Measurements from ENCODE around the gene CNTNAP2.

CNTNAP2 gene

GRCh38 chr7:148325208-148325607 lies 2208.6 kb downstream of the CNTNAP2 start:
- no peaks in the 10 kb centered on the region for H3K9me3 ChIP-seq (ENCODE audit: control insufficient read depth, insufficient read depth, low read depth, low read length)
- H3K36me3 ChIP-seq (ENCODE audit: control insufficient read depth in 2 of 2, insufficient read depth in 1 of 2, low read length in 2 of 2), result no peaks in the 10 kb centered on the region
- no peak overlapping the region for H3K4me3 ChIP-seq (ENCODE audit: low read depth, low read length)
- H3K4me1 ChIP-seq (ENCODE audit: control insufficient read depth, insufficient read depth, low read length), result no peaks in the 10 kb centered on the region
- POLR2A ChIA-PET, result no interaction called here
- CTCF ChIA-PET, result interaction anchor here (0.7 to 1.7 kb wide), 2 partner anchors 17 to 175 kb away, joined by 3 to 4 read pairs; no protein-coding TSS in a partner anchor
- no peak overlapping the region for H3K27ac ChIP-seq (ENCODE audit: extremely low read depth, low read depth, low read length)
- TF ChIP-seq ZNF571 (tag by site-specific recombination; IDR thresholded peaks at IDR 0.05) (no peak), GLI2 (tag by site-specific recombination; IDR thresholded peaks at IDR 0.05; ENCODE audit: borderline replicate concordance, low read depth) (no peak)

DNA sequence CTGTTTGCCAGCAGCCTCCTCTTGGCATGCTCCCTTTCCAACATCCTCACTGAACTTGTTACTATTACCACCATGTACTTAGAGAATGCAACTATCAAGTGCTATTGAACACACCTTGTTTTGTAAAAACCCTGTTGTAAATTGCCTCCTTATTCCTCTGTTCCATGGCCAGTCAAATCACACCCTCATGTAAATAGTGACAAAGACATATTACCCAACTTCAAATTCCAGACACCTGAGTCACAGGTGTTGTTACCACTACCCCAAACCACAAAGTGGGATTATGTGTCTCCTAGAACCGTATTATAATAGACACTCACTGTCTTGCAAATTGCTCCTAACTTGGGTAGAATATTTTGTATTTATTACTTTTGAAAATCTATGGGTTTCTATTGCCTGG lies 2210.8 kb downstream of the CNTNAP2 start:
- no peak for TF ChIP-seq ZNF514 (tag by site-specific recombination; IDR thresholded peaks at IDR 0.05)

GRCh38 chr7:148328906-148329305 lies 2212.3 kb downstream of the CNTNAP2 start:
- no peak for TF ChIP-seq ZNF202 (tag by site-specific recombination; IDR thresholded peaks at IDR 0.05; ENCODE audit: borderline replicate concordance)
- no peak for TF ChIP-seq ZNF138 (tag by site-specific recombination; IDR thresholded peaks at IDR 0.05; ENCODE audit: borderline replicate concordance)
- TF ChIP-seq GLIS2 (tag by site-specific recombination; IDR thresholded peaks at IDR 0.05), result no peak
- TF ChIP-seq MZF1 (tag by site-specific recombination; IDR thresholded peaks at IDR 0.05; ENCODE audit: borderline replicate concordance), result no peak
- TF ChIP-seq, protein P1, sequence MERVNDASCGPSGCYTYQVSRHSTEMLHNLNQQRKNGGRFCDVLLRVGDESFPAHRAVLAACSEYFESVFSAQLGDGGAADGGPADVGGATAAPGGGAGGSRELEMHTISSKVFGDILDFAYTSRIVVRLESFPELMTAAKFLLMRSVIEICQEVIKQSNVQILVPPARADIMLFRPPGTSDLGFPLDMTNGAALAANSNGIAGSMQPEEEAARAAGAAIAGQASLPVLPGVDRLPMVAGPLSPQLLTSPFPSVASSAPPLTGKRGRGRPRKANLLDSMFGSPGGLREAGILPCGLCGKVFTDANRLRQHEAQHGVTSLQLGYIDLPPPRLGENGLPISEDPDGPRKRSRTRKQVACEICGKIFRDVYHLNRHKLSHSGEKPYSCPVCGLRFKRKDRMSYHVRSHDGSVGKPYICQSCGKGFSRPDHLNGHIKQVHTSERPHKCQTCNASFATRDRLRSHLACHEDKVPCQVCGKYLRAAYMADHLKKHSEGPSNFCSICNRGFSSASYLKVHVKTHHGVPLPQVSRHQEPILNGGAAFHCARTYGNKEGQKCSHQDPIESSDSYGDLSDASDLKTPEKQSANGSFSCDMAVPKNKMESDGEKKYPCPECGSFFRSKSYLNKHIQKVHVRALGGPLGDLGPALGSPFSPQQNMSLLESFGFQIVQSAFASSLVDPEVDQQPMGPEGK (tag by site-specific recombination; IDR thresholded peaks at IDR 0.05), result no peak
- TF ChIP-seq, protein P2, sequence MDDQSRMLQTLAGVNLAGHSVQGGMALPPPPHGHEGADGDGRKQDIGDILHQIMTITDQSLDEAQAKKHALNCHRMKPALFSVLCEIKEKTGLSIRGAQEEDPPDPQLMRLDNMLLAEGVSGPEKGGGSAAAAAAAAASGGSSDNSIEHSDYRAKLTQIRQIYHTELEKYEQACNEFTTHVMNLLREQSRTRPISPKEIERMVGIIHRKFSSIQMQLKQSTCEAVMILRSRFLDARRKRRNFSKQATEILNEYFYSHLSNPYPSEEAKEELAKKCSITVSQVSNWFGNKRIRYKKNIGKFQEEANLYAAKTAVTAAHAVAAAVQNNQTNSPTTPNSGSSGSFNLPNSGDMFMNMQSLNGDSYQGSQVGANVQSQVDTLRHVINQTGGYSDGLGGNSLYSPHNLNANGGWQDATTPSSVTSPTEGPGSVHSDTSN (CRISPR knock-in tag; IDR thresholded peaks at IDR 0.05), result no peak
- TF ChIP-seq ZNF350 (tag by site-specific recombination; IDR thresholded peaks at IDR 0.05), result no peak
- no peak for TF ChIP-seq ZNF560 (tag by site-specific recombination; IDR thresholded peaks at IDR 0.05; ENCODE audit: borderline replicate concordance)
- no peak for TF ChIP-seq GFI1B (tag by site-specific recombination; IDR thresholded peaks at IDR 0.05)
- no peak for TF ChIP-seq ZNF266 (tag by site-specific recombination; IDR thresholded peaks at IDR 0.05; ENCODE audit: low read depth)
- TF ChIP-seq ZNF623 (tag by site-specific recombination; IDR thresholded peaks at IDR 0.05), result no peak
- no peak for TF ChIP-seq ZNF558 (tag by site-specific recombination; IDR thresholded peaks at IDR 0.05)
- TF ChIP-seq SCRT1 (tag by site-specific recombination; IDR thresholded peaks at IDR 0.05; ENCODE audit: borderline replicate concordance), result no peak
- TF ChIP-seq ZNF843 (tag by site-specific recombination; IDR thresholded peaks at IDR 0.05), result no peak
- no peak for TF ChIP-seq ZNF580 (tag by site-specific recombination; IDR thresholded peaks at IDR 0.05)
- TF ChIP-seq ZNF654 (tag by site-specific recombination; IDR thresholded peaks at IDR 0.05; ENCODE audit: low read depth), result no peak
- POLR2A ChIA-PET, result no interaction called here
- no peaks in the 10 kb centered on the region for H3K9me3 ChIP-seq (ENCODE audit: control insufficient read depth, insufficient read depth, low read depth, low read length)

More for the DNA sequence above, 2210.8 kb downstream of the CNTNAP2 start:
- ChIA-PET CTCF (interaction anchor here (0.9 kb wide), 1 partner anchor 13 kb away, joined by 3 read pairs; no protein-coding TSS in a partner anchor), POLR2A (no interaction called here)
- no peak overlapping the region for H3K27ac ChIP-seq (ENCODE audit: extremely low read depth, low read depth, low read length)
- H3K4me3 ChIP-seq (ENCODE audit: low read depth, low read length), result no peak overlapping the region
- H3K9me3 ChIP-seq (ENCODE audit: control insufficient read depth, insufficient read depth, low read depth, low read length), result no peaks in the 10 kb centered on the region
- H3K36me3 ChIP-seq (ENCODE audit: control insufficient read depth in 2 of 2, insufficient read depth in 1 of 2, low read length in 2 of 2), result no peaks in the 10 kb centered on the region
- no peaks in the 10 kb centered on the region for H3K4me1 ChIP-seq (ENCODE audit: control insufficient read depth, insufficient read depth, low read length)

More at GRCh38 chr7:148328906-148329305, 2212.3 kb downstream of the CNTNAP2 start:
- Histone ChIP-seq H3K27ac (ENCODE audit: extremely low read depth, low read depth, low read length) (no peak overlapping the region), H3K4me1 (ENCODE audit: control insufficient read depth, insufficient read depth, low read length) (no peaks in the 10 kb centered on the region), H3K4me3 (ENCODE audit: low read depth, low read length) (no peak overlapping the region), H3K36me3 (ENCODE audit: control insufficient read depth in 2 of 2, insufficient read depth in 1 of 2, low read length in 2 of 2) (no peaks in the 10 kb centered on the region)
- CTCF ChIA-PET, result interaction anchor here (1.1 kb wide), 1 partner anchor 64 kb away, joined by 6 read pairs; no protein-coding TSS in a partner anchor
